Endothelial cell of umbilical vein (primary cell): ENCODE measurements around the gene ERBB4. TPM values are rescaled to one million over a fixed set of nuclear protein-coding genes. Genes with fewer than 3 reads are reported as not detected.

Experiments used
- BruUV-seq: library from RNA; stranded (reverse); fragments of 400-500 nt; replicated peaks from 2 replicates; lab custom pipeline; 2021; lab: Mats Ljungman, UMichigan
- CTCF ChIA-PET: fragments of 300-600, 350-600 bp; sonication (Branson Sonifier 250); formaldehyde crosslinking; loops from one replicate; lab custom pipeline; 2021; ENCODE audit warnings: antibody characterized with exemption, inconsistent platforms; lab: Charles Lee
- POLR2A ChIA-PET: fragments of 300-600, 350-600 bp; sonication (Branson Sonifier 250); formaldehyde crosslinking; loops from one replicate; lab custom pipeline; 2021; ENCODE audit warnings: antibody characterized with exemption, inconsistent platforms; lab: Charles Lee
- DNase-seq: peaks from one replicate; pipeline ENCODE4 v3.0.0-alpha.2; 2011; ENCODE audit warnings: low read depth, low spot score
- FAIRE-seq: peaks from 2 replicates; lab custom pipeline; 2011; peaks lifted over from hg19 to GRCh38; lab: Jason Lieb, UNC
- H2AFZ ChIP-seq: 2 replicates; pipeline ENCODE4 v1.6.0; 2012; ENCODE audit warnings: low read depth, low read length, control low read depth, inconsistent platforms
- H3K27ac ChIP-seq: 2 replicates; pipeline ENCODE4 v1.5.1; 2011; ENCODE audit warnings: low read depth, mild to moderate bottlenecking, control low read depth, low read length, moderate library complexity; ENCODE audit not compliant: insufficient read depth
- H3K27me3 ChIP-seq, 2 experiments: 2 replicates each; pipeline versions ENCODE4 v1.6.0 to v1.6.1; 2011; ENCODE audit warnings: low read length in 2 of 2, mixed read lengths in 1 of 2; ENCODE audit not compliant: control insufficient read depth in 2 of 2, insufficient read depth in 2 of 2
- H3K36me3 ChIP-seq, 2 experiments: 2 replicates in 1 of 2; 3 replicates in 1 of 2; pipeline ENCODE4 v1.5.1; 2011; ENCODE audit warnings: low read length in 2 of 2, mild to moderate bottlenecking in 1 of 2, moderate library complexity in 1 of 2; ENCODE audit not compliant: control insufficient read depth in 2 of 2, insufficient read depth in 2 of 2; ENCODE audit errors: extremely low read depth in 1 of 2
- H3K4me1 ChIP-seq: 3 replicates; pipeline ENCODE4 v1.5.1; 2011; ENCODE audit warnings: mild to moderate bottlenecking, low read length; ENCODE audit not compliant: control insufficient read depth, insufficient read depth; ENCODE audit errors: extremely low read depth
- H3K4me2 ChIP-seq: 2 replicates; pipeline ENCODE4 v1.6.1; 2011; ENCODE audit warnings: low read length, control low read depth, mixed read lengths; ENCODE audit not compliant: insufficient read depth
- H3K4me3 ChIP-seq, 3 experiments: fragments of 200-600 bp in 1 of 3; sonication (generic), shearing (Covaris generic) in 1 of 3; replicated peaks in 1 of 3; 2 replicates each; pipeline ENCODE4 v1.5.1; 2011 to 2016; ENCODE audit warnings: control low read depth in 3 of 3, low read length in 3 of 3, mild to moderate bottlenecking in 2 of 3, inconsistent platforms in 1 of 3, low read depth in 1 of 3, moderate library complexity in 1 of 3; ENCODE audit not compliant: insufficient read depth in 1 of 3
- H3K79me2 ChIP-seq: 2 replicates; pipeline ENCODE4 v1.6.0; 2012; ENCODE audit warnings: low read length, inconsistent platforms; ENCODE audit not compliant: control insufficient read depth, insufficient read depth
- H3K9ac ChIP-seq: replicated peaks from 2 replicates; pipeline ENCODE3; 2011; ENCODE audit warnings: low read length, control low read depth; ENCODE audit not compliant: insufficient read depth; ENCODE audit errors: extremely low read depth
- H3K9me1 ChIP-seq: replicated peaks from 3 replicates; pipeline ENCODE4 v1.6.0; 2011; ENCODE audit warnings: mild to moderate bottlenecking, low read length; ENCODE audit not compliant: control insufficient read depth, insufficient read depth; ENCODE audit errors: extremely low read depth
- H3K9me3 ChIP-seq: replicated peaks from 2 replicates; pipeline ENCODE4 v1.5.1; 2012; ENCODE audit warnings: low read length, inconsistent platforms; ENCODE audit not compliant: control insufficient read depth, insufficient read depth
- H4K20me1 ChIP-seq: replicated peaks from 2 replicates; pipeline ENCODE3; 2011; ENCODE audit warnings: mild to moderate bottlenecking, low read length; ENCODE audit not compliant: control insufficient read depth, insufficient read depth; ENCODE audit errors: extremely low read depth
- CTCF ChIP-seq, 2 donors: IDR thresholded peaks; 1 replicate in 1 of 2; 2 replicates in 1 of 2; pipeline ENCODE4 v1.5.1; 2011; ENCODE audit warnings: low read length in 2 of 2, mild to moderate bottlenecking in 2 of 2, moderate library complexity in 2 of 2, control low read depth in 1 of 2, inconsistent platforms in 1 of 2, low read depth in 1 of 2; ENCODE audit not compliant: insufficient read depth in 1 of 2; ENCODE audit errors: extremely low read depth in 1 of 2
- GATA2 ChIP-seq: IDR thresholded peaks from 2 replicates; pipeline ENCODE4 v1.7.0; 2011; ENCODE audit warnings: low read depth, mild to moderate bottlenecking, moderate library complexity, mixed read lengths, low read length; ENCODE audit not compliant: insufficient read length, insufficient read depth
- MYC ChIP-seq: IDR thresholded peaks from one replicate; pipeline ENCODE4 v1.6.1; 2011; ENCODE audit warnings: mild to moderate bottlenecking, low read depth, low read length
- POLR2A ChIP-seq: IDR thresholded peaks from 2 replicates; pipeline ENCODE4 v1.6.1; 2012; ENCODE audit warnings: low read depth, mild to moderate bottlenecking, control low read depth, low read length
- dilution Hi-C: fragments of 300-500 bp; cut with MboI; formaldehyde crosslinking; loops from one replicate; pipeline ENCODE4 v1.15.0; 2019; ENCODE audit warnings: low sequenced_read_pairs; ENCODE audit not compliant: extremely low pct_ligation_motif_present
- intact Hi-C: fragments of 100-400 bp; cut with micrococcal nuclease; formaldehyde crosslinking; loops from one replicate; pipeline ENCODE4 v1.10.0; 2022
- polyA plus RNA-seq, 4 experiments: library from polyadenylated mRNA; depleted of rRNA in 3 of 4; stranded (reverse) in 3 of 4; unstranded in 1 of 4; fragments of >200 nt; gene quantifications; 2 replicates each; pipeline versions ENCODE4 v1.2.1 to v1.2.3, GENCODE V29; 2011 to 2012; ENCODE audit warnings: missing spikeins in 1 of 4
- total RNA-seq: library from RNA; stranded (reverse); gene quantifications from 2 replicates; pipeline ENCODE4 v1.2.3, GENCODE V29; 2021

ERBB4 gene
- total and polyA plus RNA-seq, 2 donors (not counting 3 experiments of a cell fraction or from before 2014, with no cell fraction given) = 0.01 to 0.27 TPM

GRCh38 chr2:211881449-211881848, 657.2 kb downstream of the ERBB4 start:
- Histone ChIP-seq H3K4me3 (no peak overlapping the region), H3K27me3 (no peaks in the 10 kb centered on the region), H3K9me1 (no peaks in the 10 kb centered on the region), H3K79me2 (no peaks in the 10 kb centered on the region), H3K9me3 (no peaks in the 10 kb centered on the region), H2AFZ (no peak overlapping the region), H4K20me1 (no peaks in the 10 kb centered on the region), H3K4me2 (no peak overlapping the region), H3K27ac (no peak overlapping the region), H3K4me1 (peaks cover 7% of the 10 kb centered on the region), H3K9ac (no peak overlapping the region), H3K36me3 (no peaks in the 10 kb centered on the region)
- FAIRE-seq (no peak), DNase-seq (no peak)
- dilution Hi-C loops (no loop called here), intact Hi-C loops (no loop called here)
- TF ChIP-seq GATA2 (no peak), POLR2A (no peak)
- no TSS peak for BruUV-seq
- ChIA-PET POLR2A (interaction anchor here (0.6 kb wide), 1 partner anchor 23 kb away, joined by 5 read pairs; no protein-coding TSS in a partner anchor), CTCF (interaction anchor here (0.6 to 1.4 kb wide), 6 partner anchors 100 to 639 kb away, joined by 3 to 11 read pairs (median 6); no protein-coding TSS in a partner anchor)

GRCh38 chr2:211879323-211879722, 659.3 kb downstream of the ERBB4 start:
- intact Hi-C loops = loop anchor here (1.0 to 10.0 kb wide), 6 partner anchors 128 to 687 kb away; partner anchors contain the start of gene ERBB4
- no peaks in the 10 kb centered on the region for H3K36me3 ChIP-seq
- no peak for TF ChIP-seq MYC
- TF ChIP-seq CTCF (IDR thresholded peaks at IDR 0.05; ENCODE audit: extremely low read depth in 1 of 2, insufficient read depth in 1 of 2, low read depth in 1 of 2, low read length in 2 of 2) = peak in 1 of 2 donors; percentile 28
- no peak overlapping the region for H3K27ac ChIP-seq
- ChIA-PET POLR2A (interaction anchor here (0.5 kb wide), 1 partner anchor 234 kb away, joined by 18 read pairs; no protein-coding TSS in a partner anchor), CTCF (interaction anchor here (0.6 to 3.4 kb wide), 41 partner anchors 8 to 794 kb away, joined by 3 to 101 read pairs (median 4); partner anchors contain the start of gene ERBB4)
- DNase-seq (peak; percentile 47), FAIRE-seq (peak; percentile 52)
- no peaks in the 10 kb centered on the region for H3K79me2 ChIP-seq
- no peaks in the 10 kb centered on the region for H4K20me1 ChIP-seq
- H3K4me2 ChIP-seq = no peak overlapping the region
- no peak overlapping the region for H2AFZ ChIP-seq
- H3K9ac ChIP-seq = no peak overlapping the region
- H3K9me3 ChIP-seq = no peaks in the 10 kb centered on the region
- H3K9me1 ChIP-seq = no peaks in the 10 kb centered on the region
- H3K27me3 ChIP-seq = no peaks in the 10 kb centered on the region
- dilution Hi-C loops = no loop called here
- no peak overlapping the region for H3K4me3 ChIP-seq
- BruUV-seq = no TSS peak
- H3K4me1 ChIP-seq = peaks cover 7% of the 10 kb centered on the region
